Keratinocyte (primary cell): Measurements from ENCODE around the gene GLTP.

Source experiments
- CTCF ChIP-seq, 3 experiments: IDR thresholded peaks in 1 of 3; conservative IDR thresholded peaks in 1 of 3; optimal IDR thresholded peaks in 1 of 3; 2 replicates in 2 of 3; 3 replicates in 1 of 3; pipeline versions ENCODE3 to v1.5.1; 2011; ENCODE audit warnings: low read length in 3 of 3, mild to moderate bottlenecking in 3 of 3, moderate library complexity in 2 of 3, control low read depth in 1 of 3, inconsistent platforms in 1 of 3; ENCODE audit not compliant: insufficient read depth in 2 of 3; ENCODE audit errors: extremely low read depth in 1 of 3
- EZH2 ChIP-seq: IDR thresholded peaks from one replicate; pipeline ENCODE4 v1.6.1; 2012; ENCODE audit warnings: inconsistent platforms, mild to moderate bottlenecking, low read length, moderate library complexity

GRCh38 chr12:109875572-109876131 is 4.7 kb downstream of the GLTP start:
- TF ChIP-seq CTCF (optimal IDR thresholded peaks at IDR 0.05 in 1 of 3, IDR thresholded peaks at IDR 0.05 in 1 of 3, conservative IDR thresholded peaks at IDR 0.05 in 1 of 3; ENCODE audit: extremely low read depth in 1 of 3, insufficient read depth in 2 of 3, low read length in 3 of 3) (no peak), EZH2 (no peak)
